Measurements from ENCODE around the gene ERCC8.

DNA sequence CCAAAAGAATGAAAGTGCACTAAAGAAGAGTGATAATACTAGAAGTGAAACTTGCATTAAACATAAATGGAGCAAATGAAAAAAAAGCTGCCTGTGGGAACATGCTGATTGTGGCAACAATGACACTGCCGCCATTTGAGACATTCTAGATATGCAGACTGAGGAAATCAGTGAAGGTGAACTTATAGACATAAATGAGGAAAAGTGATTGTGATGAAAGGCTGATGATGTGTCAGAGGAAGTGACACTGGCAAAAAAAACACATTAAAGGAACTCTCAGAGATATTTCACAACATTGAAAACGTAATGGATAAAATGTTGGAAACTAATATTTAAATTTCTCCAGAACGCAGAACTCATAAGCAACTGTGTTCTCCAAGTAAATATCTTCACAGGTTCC lies 1.2 kb downstream of the ERCC8 start:
- TF ChIP-seq POLR2A (IDR thresholded peaks at IDR 0.05) = no peak
- TF ChIP-seq, protein P1, sequence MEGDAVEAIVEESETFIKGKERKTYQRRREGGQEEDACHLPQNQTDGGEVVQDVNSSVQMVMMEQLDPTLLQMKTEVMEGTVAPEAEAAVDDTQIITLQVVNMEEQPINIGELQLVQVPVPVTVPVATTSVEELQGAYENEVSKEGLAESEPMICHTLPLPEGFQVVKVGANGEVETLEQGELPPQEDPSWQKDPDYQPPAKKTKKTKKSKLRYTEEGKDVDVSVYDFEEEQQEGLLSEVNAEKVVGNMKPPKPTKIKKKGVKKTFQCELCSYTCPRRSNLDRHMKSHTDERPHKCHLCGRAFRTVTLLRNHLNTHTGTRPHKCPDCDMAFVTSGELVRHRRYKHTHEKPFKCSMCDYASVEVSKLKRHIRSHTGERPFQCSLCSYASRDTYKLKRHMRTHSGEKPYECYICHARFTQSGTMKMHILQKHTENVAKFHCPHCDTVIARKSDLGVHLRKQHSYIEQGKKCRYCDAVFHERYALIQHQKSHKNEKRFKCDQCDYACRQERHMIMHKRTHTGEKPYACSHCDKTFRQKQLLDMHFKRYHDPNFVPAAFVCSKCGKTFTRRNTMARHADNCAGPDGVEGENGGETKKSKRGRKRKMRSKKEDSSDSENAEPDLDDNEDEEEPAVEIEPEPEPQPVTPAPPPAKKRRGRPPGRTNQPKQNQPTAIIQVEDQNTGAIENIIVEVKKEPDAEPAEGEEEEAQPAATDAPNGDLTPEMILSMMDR (IDR thresholded peaks at IDR 0.05) = no peak

Measured in prostate gland (tissue), 2 donors.